ENCODE results near the gene PHLDA3. TPM values are rescaled to one million over a fixed set of nuclear protein-coding genes. Genes with fewer than 3 reads are reported as not detected.
A peak's percentile ranks its signal among the peaks of the same experiment; 100 is the strongest.

PHLDA3 gene
- polyA plus RNA-seq, 2 of the 4 experiments (the other 2 are of a cell fraction), result 40.5 to 91.1 TPM

- POLR2A ChIA-PET, result interaction anchor here (1.8 to 3.7 kb wide), 5 partner anchors 20 to 34 kb away, joined by 10 to 32 read pairs (median 19); partner anchors contain the start of gene CSRP1
Measured at GRCh38 chr1:201482755-201483154, 13.8 kb upstream of the PHLDA3 start.

GRCh38 chr1:201481761-201482493 is 12.9 kb upstream of the PHLDA3 start:
- Histone ChIP-seq H3K27ac (peak overlapping the region; percentile 77 to 86), H3K4me1 (peaks cover 50% of the 10 kb centered on the region), H3K9me3 (no peaks in the 10 kb centered on the region), H3K4me3 (no peak overlapping the region), H3K4me2 (peak overlapping the region; percentile 85)
- ChIA-PET CTCF (interaction anchor here (0.7 to 34.3 kb wide), 28 partner anchors 15 to 490 kb away, joined by 3 to 1452 read pairs (median 6); partner anchors contain the start of genes CSRP1 and PHLDA3), POLR2A (interaction anchor here (1.2 to 3.7 kb wide), 7 partner anchors 8 to 34 kb away, joined by 3 to 32 read pairs (median 19); partner anchors contain the start of genes CSRP1 and PHLDA3)
- DNase-seq (ENCODE audit: low read depth in 1 of 2, low spot score in 1 of 2), result peak; percentile 86 to 92
- no peak for FAIRE-seq
- peak; percentile 55 to 83 for ATAC-seq
- 39% methylated on average over 25 of the region's 35 CpGs for WGBS (ENCODE audit: missing lambda C conversion rate)
- TF ChIP-seq TP53 (CRISPR knock-in tag; IDR thresholded peaks at IDR 0.05) (0 out of 2 replicates have a peak, but pooled peaks have one; percentile 8), RCOR1 (IDR thresholded peaks at IDR 0.05; ENCODE audit: low read depth, low read length) (no peak), MAZ (IDR thresholded peaks at IDR 0.05; ENCODE audit: borderline replicate concordance, low read depth, low read length) (peak; percentile 63; the same call in 1 of the 2 replicates), HOXA7 (CRISPR knock-in tag; IDR thresholded peaks at IDR 0.05) (0 out of 2 replicates have a peak, but pooled peaks have one; percentile 73), JUN (IDR thresholded peaks at IDR 0.05) (peak in 1 of 2 experiments; percentile 62; a peak in 2 of 5 replicates), CBX2 (IDR thresholded peaks at IDR 0.05; ENCODE audit: borderline replicate concordance, low read depth) (no peak), HOXB5 (CRISPR knock-in tag; IDR thresholded peaks at IDR 0.05) (no peak), SMC3 (IDR thresholded peaks at IDR 0.05) (peak; percentile 96), CHD4 (IDR thresholded peaks at IDR 0.05; ENCODE audit: borderline replicate concordance) (no peak), CEBPB (IDR thresholded peaks at IDR 0.05) (no peak), ZNF302 (CRISPR knock-in tag; IDR thresholded peaks at IDR 0.05) (no peak), USF2 (IDR thresholded peaks at IDR 0.05) (no peak), RARB (CRISPR knock-in tag; IDR thresholded peaks at IDR 0.05) (no peak), E2F6 (IDR thresholded peaks at IDR 0.05; ENCODE audit: borderline replicate concordance, low read depth) (no peak), TFCP2L1 (CRISPR knock-in tag; IDR thresholded peaks at IDR 0.05) (peak; percentile 9; the same call in 1 of the 2 replicates), RAD21 (conservative IDR thresholded peaks at IDR 0.05 in 1 of 2, IDR thresholded peaks at IDR 0.05 in 1 of 2) (peak; percentile 97 to 98), NR3C1 (IDR thresholded peaks at IDR 0.05) (no peak), PHF8 (IDR thresholded peaks at IDR 0.05; ENCODE audit: borderline replicate concordance, low read depth) (no peak), PBX3 (IDR thresholded peaks at IDR 0.05) (no peak; the same call in 1 of the 2 replicates), KDM5A (IDR thresholded peaks at IDR 0.05) (no peak)

More at GRCh38 chr1:201482755-201483154, 13.8 kb upstream of the PHLDA3 start:
- WGBS (ENCODE audit: missing lambda C conversion rate), result 68% methylated on average over 5 of the region's 5 CpGs
- no peak overlapping the region for H3K4me3 ChIP-seq
- no peak for FAIRE-seq
- CTCF ChIA-PET, result interaction anchor here (0.6 to 34.3 kb wide), 22 partner anchors 16 to 490 kb away, joined by 3 to 1452 read pairs (median 6); partner anchors contain the start of genes CSRP1 and PHLDA3
- DNase-seq (ENCODE audit: low read depth in 1 of 2, low spot score in 1 of 2), result no peak
- TF ChIP-seq NFE2L2 (conservative IDR thresholded peaks at IDR 0.05; ENCODE audit: low read length), result no peak
- no peak for TF ChIP-seq CBX8 (IDR thresholded peaks at IDR 0.05)
- TF ChIP-seq EHMT2 (IDR thresholded peaks at IDR 0.05; ENCODE audit: low read depth), result no peak
- no peak for TF ChIP-seq HMGXB4 (CRISPR knock-in tag; IDR thresholded peaks at IDR 0.05; ENCODE audit: borderline replicate concordance)
- no peak for TF ChIP-seq JUN (IDR thresholded peaks at IDR 0.05)
- TF ChIP-seq HOXB13 (CRISPR knock-in tag; IDR thresholded peaks at IDR 0.05; ENCODE audit: low read depth), result no peak
- no peak for TF ChIP-seq ATOH8 (CRISPR knock-in tag; IDR thresholded peaks at IDR 0.05; ENCODE audit: low read depth)
- TF ChIP-seq GATA3 (IDR thresholded peaks at IDR 0.05; ENCODE audit: borderline replicate concordance), result no peak
- no peak for TF ChIP-seq E2F6 (IDR thresholded peaks at IDR 0.05; ENCODE audit: borderline replicate concordance, low read depth)
- no peaks in the 10 kb centered on the region for H3K9me3 ChIP-seq
- peak overlapping the region; percentile 85; the same call in 2 of the 3 replicates for H3K4me2 ChIP-seq
- no peak for ATAC-seq
- peak overlapping the region; percentile 68 to 86; a peak in 5 of 6 replicates for H3K27ac ChIP-seq
- peaks cover 52% of the 10 kb centered on the region for H3K4me1 ChIP-seq

All from A549 (cell line).